Measurements from ENCODE around the gene UNC5CL. TPM values are rescaled to one million over a fixed set of nuclear protein-coding genes. Genes with fewer than 3 reads are reported as not detected.

UNC5CL gene
- total RNA-seq, 2 experiments from 2014 or later = 0.49 to 0.85 TPM

- intact Hi-C loops (cut with micrococcal nuclease; ENCODE audit: unreplicated experiment) = no loop called here
- Histone ChIP-seq H4K20me1 (ENCODE audit: insufficient read depth, low read length) (no peaks in the 10 kb centered on the region), H3K4me3 (ENCODE audit: low read depth, low read length, poor library complexity, severe bottlenecking) (no peak overlapping the region), H3K79me2 (ENCODE audit: insufficient read depth, low read depth, low read length) (no peaks in the 10 kb centered on the region), H3K27ac (ENCODE audit: low read depth, low read length, poor library complexity, severe bottlenecking) (no peak overlapping the region), H3K4me1 (ENCODE audit: insufficient read depth, low read length, poor library complexity, severe bottlenecking) (peaks cover 30% of the 10 kb centered on the region), H2AFZ (ENCODE audit: low read length) (no peak overlapping the region), H3K4me2 (ENCODE audit: low read length) (no peak overlapping the region), H3K9me2 (ENCODE audit: insufficient read depth, low read length) (no peaks in the 10 kb centered on the region), H3K9me3 (ENCODE audit: low read length) (no peaks in the 10 kb centered on the region), H3K36me3 (ENCODE audit: insufficient read depth, low read length) (no peaks in the 10 kb centered on the region)
- ChIA-PET POLR2A (interaction anchor here (0.6 to 0.8 kb wide), 3 partner anchors 12 to 77 kb away, joined by 3 to 4 read pairs (median 3); no protein-coding TSS in a partner anchor), CTCF (ENCODE audit: unreplicated experiment) (no interaction called here)
- BruUV-seq (replicated peaks) = no TSS peak
- TF ChIP-seq, protein P1, sequence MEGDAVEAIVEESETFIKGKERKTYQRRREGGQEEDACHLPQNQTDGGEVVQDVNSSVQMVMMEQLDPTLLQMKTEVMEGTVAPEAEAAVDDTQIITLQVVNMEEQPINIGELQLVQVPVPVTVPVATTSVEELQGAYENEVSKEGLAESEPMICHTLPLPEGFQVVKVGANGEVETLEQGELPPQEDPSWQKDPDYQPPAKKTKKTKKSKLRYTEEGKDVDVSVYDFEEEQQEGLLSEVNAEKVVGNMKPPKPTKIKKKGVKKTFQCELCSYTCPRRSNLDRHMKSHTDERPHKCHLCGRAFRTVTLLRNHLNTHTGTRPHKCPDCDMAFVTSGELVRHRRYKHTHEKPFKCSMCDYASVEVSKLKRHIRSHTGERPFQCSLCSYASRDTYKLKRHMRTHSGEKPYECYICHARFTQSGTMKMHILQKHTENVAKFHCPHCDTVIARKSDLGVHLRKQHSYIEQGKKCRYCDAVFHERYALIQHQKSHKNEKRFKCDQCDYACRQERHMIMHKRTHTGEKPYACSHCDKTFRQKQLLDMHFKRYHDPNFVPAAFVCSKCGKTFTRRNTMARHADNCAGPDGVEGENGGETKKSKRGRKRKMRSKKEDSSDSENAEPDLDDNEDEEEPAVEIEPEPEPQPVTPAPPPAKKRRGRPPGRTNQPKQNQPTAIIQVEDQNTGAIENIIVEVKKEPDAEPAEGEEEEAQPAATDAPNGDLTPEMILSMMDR (conservative IDR thresholded peaks at IDR 0.05; ENCODE audit: low read length) = no peak
- TF ChIP-seq EZH2phosphoT487 (IDR thresholded peaks at IDR 0.05; ENCODE audit: borderline replicate concordance, low read depth, low read length) = no peak
- DNase-seq (ENCODE audit: low spot score) = no peak
Measured at GRCh38 chr6:41049955-41050354, 10.9 kb upstream of the UNC5CL start.

DNA sequence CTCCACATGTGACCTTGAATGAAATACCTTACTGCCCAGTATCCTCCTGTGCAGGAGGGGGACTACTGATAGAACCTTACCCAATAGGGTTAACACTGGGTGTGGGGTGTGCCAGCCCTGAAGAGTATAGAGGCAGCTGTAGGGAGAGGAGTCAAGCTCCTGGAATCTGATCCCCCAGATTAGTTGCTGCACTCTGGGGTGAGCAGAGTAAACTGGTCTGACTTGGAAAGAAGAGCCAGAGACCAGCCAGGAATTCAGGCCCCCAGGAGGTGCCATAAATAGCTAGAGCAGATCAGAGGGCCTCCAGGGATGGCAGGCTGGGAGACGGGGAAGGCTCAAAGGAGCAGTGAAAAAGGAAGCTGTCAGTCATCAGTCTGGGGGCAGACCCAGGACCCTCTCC, 10.5 kb upstream of the UNC5CL start:
- DNase-seq (ENCODE audit: low spot score) = no peak
- CTCF ChIA-PET (ENCODE audit: unreplicated experiment) = no interaction called here
- no peaks in the 10 kb centered on the region for H3K9me3 ChIP-seq (ENCODE audit: low read length)
- no peak overlapping the region for H2AFZ ChIP-seq (ENCODE audit: low read length)
- H3K9me2 ChIP-seq (ENCODE audit: insufficient read depth, low read length) = no peaks in the 10 kb centered on the region
- POLR2A ChIA-PET = interaction anchor here (0.6 to 0.8 kb wide), 2 partner anchors 12 to 77 kb away, joined by 3 read pairs; no protein-coding TSS in a partner anchor
- H3K4me1 ChIP-seq (ENCODE audit: insufficient read depth, low read length, poor library complexity, severe bottlenecking) = peaks cover 25% of the 10 kb centered on the region
- no peak overlapping the region for H3K27ac ChIP-seq (ENCODE audit: low read depth, low read length, poor library complexity, severe bottlenecking)
- no peaks in the 10 kb centered on the region for H3K79me2 ChIP-seq (ENCODE audit: insufficient read depth, low read depth, low read length)
- H3K36me3 ChIP-seq (ENCODE audit: insufficient read depth, low read length) = no peaks in the 10 kb centered on the region
- H3K4me2 ChIP-seq (ENCODE audit: low read length) = no peak overlapping the region
- H3K4me3 ChIP-seq (ENCODE audit: low read depth, low read length, poor library complexity, severe bottlenecking) = no peak overlapping the region
- BruUV-seq (replicated peaks) = no TSS peak
- H4K20me1 ChIP-seq (ENCODE audit: insufficient read depth, low read length) = no peaks in the 10 kb centered on the region
- TF ChIP-seq, protein P1 (conservative IDR thresholded peaks at IDR 0.05; ENCODE audit: low read length) = no peak
- TF ChIP-seq EZH2phosphoT487 (IDR thresholded peaks at IDR 0.05; ENCODE audit: borderline replicate concordance, low read depth, low read length) = no peak
- intact Hi-C loops (cut with micrococcal nuclease; ENCODE audit: unreplicated experiment) = no loop called here

GRCh38 chr6:41047745-41048732, 9.0 kb upstream of the UNC5CL start:
- intact Hi-C loops (cut with micrococcal nuclease; ENCODE audit: unreplicated experiment) = no loop called here

More at GRCh38 chr6:41047745-41048732, 9.0 kb upstream of the UNC5CL start:
- H3K4me2 ChIP-seq (ENCODE audit: low read length) = no peak overlapping the region
- BruUV-seq (replicated peaks) = no TSS peak
- ChIA-PET POLR2A (no interaction called here), CTCF (ENCODE audit: unreplicated experiment) (no interaction called here)
- peaks cover 18% of the 10 kb centered on the region for H3K4me1 ChIP-seq (ENCODE audit: insufficient read depth, low read length, poor library complexity, severe bottlenecking)
- H3K9me2 ChIP-seq (ENCODE audit: insufficient read depth, low read length) = no peaks in the 10 kb centered on the region
- no peak overlapping the region for H3K27ac ChIP-seq (ENCODE audit: low read depth, low read length, poor library complexity, severe bottlenecking)
- H3K36me3 ChIP-seq (ENCODE audit: insufficient read depth, low read length) = no peaks in the 10 kb centered on the region
- no peak for TF ChIP-seq EZH2phosphoT487 (IDR thresholded peaks at IDR 0.05; ENCODE audit: borderline replicate concordance, low read depth, low read length)
- DNase-seq (ENCODE audit: low spot score) = no peak
- no peak overlapping the region for H2AFZ ChIP-seq (ENCODE audit: low read length)
- H3K4me3 ChIP-seq (ENCODE audit: low read depth, low read length, poor library complexity, severe bottlenecking) = no peak overlapping the region
- no peaks in the 10 kb centered on the region for H3K9me3 ChIP-seq (ENCODE audit: low read length)
- H4K20me1 ChIP-seq (ENCODE audit: insufficient read depth, low read length) = no peaks in the 10 kb centered on the region
- H3K79me2 ChIP-seq (ENCODE audit: insufficient read depth, low read depth, low read length) = no peaks in the 10 kb centered on the region

All from OCI-LY7 (cell line).